HCEC 1CT (cell line): ENCODE data around the gene VSX2.

ENCODE experiments used
- DNase-seq: peaks from one replicate; pipeline ENCODE4 v3.0.0-alpha.2; 2017

VSX2 gene

DNA sequence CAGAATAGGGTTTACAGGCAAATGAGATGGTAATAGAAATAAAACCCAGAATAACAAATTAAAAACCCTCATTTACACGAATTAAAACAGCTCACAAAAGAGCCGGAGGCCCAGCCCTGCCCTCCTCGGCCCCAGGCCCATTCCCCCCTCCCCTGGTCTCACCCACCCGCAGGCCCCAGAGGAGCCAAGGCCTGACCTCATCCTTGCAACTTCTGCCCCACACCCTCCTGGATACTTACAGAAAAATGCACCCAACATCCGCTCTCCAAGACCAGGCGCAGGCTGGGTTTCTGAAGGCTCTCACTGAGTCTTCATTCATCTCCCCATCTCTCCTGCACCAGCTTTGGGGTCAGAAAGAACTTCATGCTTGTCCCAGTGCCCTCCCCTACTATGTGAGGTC, 16.2 kb upstream of the VSX2 start:
- no peak for DNase-seq

DNA sequence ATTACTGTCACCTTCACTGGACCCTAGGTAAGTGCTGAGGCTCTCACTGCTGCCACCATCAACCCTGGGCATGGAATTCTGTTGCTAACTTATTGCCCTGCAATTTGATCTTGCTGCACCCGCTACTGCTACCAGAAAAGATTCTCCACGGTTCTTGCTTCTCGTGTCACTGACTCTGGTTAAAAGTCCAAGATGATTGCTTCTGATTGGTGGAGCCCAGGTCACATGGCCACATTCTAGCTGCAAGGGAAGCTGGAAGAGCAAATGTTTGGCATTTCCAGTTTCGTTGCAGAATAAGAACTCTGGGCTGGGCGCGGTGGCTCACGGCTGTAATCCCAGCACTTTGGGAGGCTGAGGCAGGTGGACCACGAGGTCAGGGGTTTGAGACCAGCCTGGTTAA, 7.5 kb upstream of the VSX2 start:
- DNase-seq, result no peak

DNA sequence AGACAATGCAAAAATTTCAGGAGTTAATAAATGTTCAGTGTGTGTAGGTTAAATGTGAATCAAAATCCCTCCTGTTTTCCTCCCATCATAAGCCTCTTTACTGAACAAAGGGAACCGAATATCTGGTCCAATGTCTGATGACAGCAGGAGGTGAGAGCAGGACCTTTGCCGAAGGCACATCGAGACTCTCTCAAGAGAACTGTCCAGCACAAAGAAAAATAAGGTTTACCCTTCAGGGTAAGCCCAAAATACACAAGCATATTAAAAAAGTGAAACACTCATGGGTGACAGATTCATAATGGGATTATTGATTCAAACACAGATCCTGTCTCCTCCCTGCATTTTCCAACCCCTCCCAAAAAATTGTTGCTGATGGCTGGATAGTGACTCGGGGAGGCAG, 4.2 kb upstream of the VSX2 start:
- DNase-seq, result no peak

DNA sequence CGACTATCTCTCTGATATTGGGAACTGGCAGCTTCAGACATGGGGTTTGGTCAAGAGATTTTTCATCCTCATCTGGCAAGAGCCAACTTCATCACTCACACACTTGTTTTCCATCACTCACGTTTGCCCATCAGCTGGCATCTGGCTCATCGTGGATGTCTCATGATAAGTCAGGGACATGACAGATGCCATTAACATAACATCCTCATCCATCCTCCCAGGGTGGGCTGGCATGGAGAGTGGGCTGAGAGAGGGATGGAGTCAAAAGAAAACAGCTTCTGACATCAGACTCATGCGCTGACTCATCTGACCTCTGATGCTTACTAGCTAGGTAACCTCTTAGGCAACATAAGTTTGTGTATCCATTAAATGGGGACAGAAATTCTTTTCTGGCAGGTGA, 1.8 kb upstream of the VSX2 start:
- DNase-seq, result peak; percentile 9

DNA sequence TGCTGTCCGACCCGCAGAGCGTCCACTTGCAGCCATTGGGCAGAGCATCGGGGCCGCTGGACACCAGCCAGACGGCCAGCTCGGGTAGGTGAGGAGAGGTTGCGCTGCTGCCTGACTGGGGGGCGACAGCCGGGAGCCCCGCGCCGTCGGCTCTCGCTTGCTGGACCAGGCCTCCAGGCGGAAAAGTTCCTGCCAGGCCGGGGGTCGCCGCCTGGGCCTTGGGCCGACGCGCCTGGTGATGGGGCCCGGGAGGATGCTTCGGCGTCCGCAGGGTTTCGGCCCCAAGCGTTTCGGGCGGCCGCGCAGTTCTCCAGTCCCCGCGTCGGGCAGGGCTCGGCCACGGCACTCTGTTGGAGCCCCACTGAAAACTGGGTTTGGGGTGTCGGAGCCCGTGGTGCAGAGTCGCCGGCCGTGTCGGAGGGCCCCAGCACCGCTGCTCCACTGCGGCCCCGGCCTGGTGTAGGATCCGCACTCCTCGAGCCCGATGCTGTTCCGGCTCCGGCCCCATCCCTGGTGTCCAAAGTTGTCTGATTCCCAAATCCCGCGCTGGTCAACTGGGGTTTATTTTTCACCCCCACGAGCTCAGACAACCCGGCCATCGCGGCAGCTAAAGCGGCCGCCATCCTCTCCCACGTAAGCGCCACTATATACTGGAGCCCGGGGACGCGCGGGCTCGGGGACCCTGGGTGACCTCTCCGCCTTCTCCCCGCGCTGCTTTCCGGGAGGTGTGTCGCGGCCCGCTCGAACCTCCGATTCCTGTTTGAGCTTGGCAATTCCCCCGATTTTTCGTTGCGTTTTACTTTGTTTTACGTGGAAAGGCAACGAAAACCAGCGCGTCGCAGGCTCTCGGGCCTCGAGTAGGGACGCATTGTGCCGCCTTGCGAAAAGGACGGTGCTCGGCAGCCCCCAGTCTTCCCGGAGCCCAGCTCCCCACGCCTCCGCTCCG, 872 bp downstream of the VSX2 start:
- DNase-seq, result no peak

DNA sequence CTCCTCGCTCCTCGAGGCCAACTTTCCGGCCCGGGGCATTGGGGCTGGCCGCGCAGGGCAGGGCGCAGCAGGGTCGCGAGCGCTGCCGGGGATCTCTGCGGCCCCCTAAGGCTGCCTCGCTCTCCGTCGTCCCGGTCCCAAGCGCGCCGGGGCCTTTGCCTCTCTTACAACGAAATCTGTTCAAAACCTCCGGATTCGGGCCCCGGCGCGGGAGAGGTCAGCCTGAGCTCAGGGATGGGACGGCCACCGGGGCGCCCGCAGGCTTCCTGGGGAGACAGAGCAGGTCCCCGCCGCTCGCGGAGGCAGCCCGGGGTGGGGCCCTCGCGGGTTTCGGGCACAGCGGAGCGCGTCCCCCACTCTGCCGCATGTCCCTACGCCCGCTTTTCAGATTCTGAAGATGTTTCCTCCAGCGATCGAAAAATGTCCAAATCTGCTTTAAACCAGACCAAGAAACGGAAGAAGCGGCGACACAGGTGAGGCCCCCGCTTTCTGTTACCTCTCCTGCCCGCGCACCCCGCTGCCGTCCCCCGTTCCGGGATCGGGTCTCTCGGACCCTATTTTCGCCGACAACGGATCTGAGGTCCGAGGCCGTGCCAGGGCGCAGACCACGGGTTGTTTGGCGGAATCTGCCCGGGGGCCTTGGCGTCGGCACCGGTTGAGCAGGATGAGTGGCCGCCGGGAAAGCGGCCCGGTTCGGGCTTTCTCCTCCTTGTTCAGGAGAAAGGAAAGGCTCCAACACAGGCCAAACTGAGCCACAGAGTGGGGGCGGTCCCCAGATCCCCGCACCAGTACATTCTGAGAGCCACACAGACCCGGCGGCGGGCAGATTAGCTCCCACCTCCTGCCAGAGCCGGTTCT, 1.8 kb downstream of the VSX2 start:
- DNase-seq, result no peak

DNA sequence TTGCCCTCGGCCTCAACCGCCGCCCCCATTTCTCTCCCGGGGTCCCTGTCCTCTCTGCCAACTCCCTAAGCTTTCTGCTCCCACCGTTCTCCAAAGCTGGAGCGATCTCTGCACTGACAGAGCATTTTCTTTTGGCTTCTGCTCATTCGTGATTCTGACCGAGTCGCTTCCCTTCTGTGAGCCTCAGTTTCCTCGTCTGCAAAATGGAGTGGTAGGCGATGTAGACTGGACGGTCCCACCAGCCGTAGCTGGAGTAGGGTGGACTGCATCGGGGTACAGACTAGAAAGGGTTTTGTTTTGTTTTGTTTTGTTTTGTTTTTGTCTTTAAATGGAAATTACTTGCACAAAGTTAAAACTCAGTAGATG, 2.4 kb downstream of the VSX2 start:
- DNase-seq, result no peak

DNA sequence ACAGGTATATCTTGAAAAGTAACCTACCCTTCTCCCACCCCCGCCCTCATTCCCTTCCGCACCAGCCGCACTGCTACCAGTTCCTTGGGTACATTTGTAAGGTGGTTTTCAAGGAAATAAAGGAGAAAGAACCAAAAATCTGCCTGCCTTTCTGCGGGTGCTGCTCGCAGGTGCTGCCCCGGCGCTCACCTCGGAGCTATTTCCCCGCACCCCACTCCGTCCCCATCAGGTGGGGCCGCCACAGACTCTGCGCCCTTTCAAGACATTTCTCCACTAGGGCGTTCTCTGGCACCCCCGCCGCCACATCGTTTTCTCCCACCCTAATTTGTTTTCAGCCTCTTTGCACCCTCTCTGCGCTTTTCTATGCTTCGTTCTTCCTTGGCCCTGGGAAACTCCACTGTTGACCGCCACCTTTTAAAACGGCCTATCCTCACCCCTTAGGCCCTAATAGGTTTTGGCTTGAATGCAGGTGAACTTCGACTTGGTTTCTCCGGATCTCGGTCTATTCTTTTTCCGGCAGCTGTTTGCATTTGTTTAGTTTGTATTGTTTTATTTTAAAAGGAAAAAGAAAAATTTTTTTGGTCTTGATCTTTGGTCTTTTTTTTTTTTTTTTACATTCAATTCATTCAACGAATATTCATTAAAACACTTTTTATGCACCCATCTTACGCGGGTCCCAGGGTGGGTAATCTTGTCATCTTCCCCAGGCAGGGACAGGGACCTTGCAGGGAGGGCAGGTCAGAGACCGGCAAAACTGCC, 3.0 kb downstream of the VSX2 start:
- DNase-seq, result no peak

DNA sequence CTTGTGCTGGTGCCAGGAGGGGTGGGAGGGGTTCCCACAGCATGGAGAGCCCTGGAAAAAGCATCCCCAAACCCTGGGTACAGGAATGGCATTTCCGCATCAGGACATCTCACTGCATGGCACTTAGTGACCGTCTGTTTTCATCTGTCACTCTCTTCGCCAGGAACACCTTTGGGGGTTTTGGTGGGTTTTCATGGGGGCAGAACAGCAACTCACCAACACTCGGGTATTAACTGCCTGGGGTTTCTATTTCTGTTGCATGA, 3.5 kb downstream of the VSX2 start:
- no peak for DNase-seq

DNA sequence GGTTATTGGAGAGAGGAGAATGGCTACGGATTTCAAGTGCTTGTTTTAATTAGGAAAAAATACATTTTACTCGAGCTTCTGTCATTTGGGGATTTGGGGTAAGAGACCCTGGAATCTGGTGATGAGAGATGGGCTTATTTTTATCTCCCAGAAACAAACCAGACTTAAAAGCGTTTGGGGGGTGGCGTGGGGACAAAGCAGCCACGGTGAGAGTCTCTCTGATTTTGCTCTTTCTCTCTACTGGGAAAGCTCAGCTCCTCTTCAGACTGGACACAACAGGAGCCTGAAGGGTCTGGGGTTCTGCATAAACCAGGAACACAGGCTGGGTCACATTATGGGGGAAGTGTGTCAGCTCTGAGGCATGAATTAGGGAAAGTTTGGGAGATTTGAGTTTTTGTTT, 3.8 kb downstream of the VSX2 start:
- DNase-seq, result no peak

DNA sequence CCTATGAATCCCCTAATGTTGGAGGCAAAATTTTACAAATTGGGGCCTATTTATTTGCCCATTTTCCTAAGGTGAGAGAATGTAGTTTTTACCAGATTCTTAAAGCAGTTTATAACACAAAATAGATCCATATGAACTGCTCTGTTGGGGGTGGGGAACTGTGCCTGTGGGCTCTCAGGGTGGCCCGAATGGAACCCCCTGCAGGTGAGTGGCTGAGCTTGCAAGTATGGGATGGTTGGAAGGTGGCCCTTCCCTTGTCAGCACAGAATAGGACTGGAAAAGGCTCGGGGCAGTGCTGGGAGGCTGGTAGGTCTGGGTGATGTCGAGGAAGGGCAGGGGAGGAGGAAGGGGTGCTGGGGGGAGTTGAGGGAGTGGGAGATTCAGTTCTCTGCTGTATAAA, 4.9 kb downstream of the VSX2 start:
- DNase-seq, result no peak

DNA sequence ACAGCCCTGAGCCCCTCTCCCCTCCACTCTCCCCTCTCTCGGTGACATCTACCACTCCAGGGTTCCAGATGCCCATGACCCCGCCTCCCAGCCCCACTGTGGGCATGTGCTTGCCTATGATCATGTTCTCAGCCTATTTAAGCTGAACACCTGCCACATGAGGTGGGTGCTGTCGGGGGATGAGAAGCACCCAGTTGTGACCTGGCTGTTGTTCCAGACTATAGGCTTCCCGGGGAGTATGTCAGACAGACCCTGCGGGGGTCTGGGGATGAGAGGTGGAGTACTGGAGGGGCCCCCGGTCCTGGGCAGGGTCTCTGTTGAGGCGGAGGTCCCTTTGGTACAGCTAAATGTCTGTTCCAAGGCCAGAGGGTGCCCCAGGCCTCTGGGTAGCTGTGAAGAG, 6.0 kb downstream of the VSX2 start:
- no peak for DNase-seq

DNA sequence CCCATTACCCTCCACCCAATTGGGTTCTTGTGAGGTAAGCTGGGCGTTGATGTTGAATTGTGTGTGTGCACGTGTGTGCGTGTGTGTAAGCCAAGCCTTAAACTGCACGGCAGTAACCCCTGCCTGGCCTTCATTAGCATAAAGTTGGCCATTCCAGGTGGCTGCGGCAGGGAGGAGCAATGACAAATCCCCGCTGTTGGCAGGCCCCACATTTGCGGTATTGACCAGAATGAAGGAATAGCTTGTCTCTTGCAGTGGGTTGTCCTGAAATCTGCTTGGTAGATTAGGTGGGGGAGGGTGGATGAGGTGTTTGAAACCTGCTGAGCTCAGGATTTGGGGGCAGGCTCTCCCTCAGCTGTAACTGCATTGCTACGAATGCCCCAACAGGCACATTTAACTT, 7.3 kb downstream of the VSX2 start:
- DNase-seq, result no peak

DNA sequence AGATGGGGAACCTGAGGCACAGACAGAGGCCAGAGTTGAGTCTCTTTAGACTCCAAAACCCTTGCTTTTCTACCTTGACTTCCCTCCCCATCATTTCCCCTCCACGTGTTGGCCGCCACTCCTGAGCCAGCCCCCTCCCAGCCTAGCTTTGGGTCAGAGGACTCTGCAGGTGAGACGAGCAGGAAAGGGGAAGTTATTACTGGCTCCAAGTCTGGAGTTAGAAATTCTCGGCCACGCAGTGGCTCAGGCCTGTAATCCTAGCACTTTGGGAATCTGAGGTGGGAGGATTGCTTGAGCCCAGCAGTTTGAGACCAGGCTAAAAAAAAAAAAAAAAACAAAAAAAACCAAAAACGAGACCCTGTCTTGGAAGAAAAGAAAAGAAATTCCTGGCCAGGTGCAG, 8.8 kb downstream of the VSX2 start:
- no peak for DNase-seq

DNA sequence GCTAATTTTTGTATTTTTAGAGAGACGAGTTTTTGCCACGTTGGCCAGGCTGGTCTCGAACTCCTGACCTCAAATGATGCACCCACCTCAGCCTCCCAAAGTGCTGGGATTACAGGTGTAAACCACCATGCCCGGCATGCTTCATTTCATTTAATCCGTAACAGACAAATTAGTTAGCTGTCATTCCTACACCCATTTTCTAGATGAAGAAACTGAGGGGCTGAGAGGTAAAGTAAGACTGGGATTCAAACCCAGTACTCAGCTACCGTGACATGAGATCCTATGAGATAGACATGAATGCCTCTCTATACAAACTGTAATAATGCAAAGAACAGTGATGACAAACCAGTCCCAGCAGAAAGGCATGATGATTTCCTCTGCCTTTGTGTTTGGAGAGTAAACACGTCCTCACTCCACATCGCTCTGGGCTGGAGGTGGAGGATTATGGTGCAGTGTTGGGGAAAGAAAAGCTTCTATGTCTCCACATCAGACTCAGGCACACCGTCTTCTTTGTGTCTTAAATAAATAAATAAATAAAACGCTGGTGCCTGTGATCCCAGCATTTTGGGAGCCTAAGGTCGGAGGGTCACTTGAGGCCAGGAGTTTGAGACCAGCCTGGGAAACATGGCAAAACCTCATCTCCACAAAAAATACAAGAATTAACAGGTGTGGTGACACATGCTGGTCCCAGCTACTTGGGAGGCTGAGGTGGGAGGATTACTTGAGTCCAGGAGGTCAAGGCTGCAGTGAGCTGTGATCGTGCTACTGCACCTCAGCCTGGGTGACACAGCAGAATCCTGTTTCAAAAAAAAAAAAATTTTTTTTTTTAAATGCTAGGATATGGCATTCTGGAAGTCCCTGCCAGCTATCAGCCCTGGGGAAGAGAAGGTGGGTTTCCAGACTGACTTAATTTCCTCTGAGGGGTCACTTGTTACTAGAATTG, 10.5 kb downstream of the VSX2 start:
- no peak for DNase-seq

DNA sequence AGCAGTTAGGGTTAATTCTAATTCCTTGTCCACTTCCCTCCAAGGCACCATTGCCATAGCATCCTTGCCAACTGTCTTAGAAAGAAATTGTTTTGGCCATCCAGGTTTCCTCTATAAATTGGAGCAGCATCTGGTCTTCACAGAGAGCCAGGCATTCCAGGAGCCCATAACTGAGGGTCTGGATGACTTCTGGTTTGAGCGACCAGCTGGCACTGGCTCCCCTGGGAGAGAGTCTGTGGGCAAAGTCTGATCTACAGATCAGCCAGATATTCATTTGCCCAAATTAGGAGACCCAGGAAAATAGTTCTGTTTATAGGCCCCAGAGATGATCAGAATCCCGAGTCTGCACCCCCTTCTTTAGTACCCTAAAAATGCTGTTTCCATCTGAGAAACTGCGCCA, 16.0 kb downstream of the VSX2 start:
- no peak for DNase-seq

DNA sequence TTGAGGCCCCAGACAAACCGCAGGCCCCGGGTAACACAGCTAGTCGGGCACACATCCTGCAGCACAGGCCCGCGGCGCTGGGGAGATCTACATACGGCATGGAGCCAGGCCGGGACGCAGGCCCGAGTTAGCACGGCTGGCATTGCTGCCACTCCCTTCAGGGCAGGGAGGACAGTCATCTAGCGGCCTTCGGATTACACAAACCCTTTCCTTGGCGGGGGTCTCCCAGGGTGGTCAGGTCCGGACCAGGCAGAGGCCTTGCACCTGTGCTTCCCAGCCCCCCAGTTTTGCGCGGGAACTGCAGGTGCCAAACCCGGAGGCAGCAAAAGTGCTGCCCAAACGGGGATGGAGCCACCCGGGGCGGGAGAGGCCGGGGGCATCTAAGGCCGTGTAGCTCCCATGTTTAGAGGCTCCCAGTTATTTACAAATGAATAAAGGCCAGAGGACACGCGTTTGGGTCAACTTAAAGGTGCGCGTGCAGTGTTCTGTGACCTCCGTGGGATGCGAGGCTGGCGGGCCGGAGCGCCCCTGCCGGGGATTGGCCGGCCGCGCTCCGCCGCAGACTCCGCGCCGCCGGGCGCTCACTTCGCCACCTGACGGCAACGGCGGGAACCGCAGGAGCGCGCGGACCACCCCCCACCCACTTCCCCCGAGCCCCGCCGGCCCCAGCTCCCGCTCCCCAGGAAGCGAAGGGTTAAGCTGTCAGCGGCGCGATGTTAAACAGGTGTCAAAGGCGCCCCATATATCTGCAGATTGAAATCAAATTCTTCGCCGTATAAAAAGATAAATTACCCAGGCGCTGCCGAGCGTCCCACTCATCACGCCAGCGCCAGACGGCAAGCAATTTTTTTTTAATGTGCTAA, 18.1 kb downstream of the VSX2 start:
- DNase-seq, result peak; percentile 9

DNA sequence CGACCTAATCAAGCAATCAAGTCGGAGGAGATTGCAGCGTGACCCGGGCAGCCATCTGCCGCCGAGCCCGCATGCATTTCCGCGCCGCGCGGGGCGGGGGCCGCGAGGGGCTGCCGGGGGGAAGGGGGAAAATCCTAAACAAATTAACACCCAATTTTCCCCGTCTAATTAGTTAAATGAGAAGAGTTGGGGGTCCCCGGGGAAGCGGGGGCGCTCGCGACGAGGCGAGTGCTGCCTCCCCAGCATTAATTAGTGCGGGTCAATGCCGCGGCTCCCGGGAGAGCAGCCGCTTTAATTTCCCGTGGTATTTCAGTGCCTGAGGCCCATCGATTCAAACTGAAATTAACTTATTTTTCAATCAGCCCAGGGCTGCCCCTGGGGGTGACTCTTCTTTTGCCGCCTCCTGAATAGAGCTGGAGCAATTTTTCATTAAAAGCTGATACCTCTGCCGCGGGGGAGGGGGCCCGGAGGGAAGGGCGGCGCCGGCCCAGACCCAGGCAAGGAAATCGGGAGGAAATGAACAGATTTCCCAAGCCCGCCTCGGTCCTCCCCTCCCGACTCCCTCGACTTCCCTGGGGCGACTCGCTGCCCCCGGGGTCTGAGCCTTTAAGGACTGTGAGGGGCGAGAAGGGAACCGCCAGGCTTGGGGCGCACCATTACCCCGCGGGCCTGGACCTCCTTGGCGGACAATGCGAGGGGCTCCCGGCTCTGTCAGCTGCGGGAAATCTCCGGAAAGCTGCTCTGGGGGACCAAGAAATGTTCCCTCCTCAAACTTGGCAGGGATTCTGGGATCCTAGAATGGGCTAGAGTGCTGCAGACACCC, 18.9 kb downstream of the VSX2 start:
- no peak for DNase-seq

DNA sequence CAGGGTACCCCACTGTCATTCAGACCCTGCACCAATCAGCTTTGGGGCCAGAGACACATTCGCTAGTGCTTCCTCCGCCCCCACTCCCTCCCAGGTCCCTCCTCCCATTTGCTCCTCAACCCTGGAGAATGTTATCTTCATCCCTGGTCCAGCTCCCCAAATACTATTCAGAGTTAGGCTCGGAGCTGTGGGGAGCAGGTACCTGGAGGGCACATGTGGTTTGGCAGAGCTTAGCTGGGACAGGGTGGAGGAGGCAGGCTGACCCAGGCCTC, 19.5 kb downstream of the VSX2 start:
- DNase-seq, result no peak

DNA sequence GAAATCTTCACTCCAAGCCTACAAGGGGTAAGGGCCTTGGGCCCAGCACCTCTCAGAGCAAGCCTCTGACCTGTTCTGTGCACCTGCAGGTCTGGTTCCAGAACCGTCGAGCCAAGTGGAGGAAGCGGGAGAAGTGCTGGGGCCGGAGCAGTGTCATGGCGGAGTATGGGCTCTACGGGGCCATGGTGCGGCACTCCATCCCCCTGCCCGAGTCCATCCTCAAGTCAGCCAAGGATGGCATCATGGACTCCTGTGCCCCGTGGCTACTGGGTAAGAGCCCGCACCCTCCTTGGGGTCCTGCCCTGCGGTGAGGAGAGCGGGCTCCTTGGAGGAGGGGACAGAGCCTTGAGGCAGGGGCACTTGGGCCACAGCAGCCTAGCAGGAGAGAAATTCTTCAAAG, 20.3 kb downstream of the VSX2 start:
- no peak for DNase-seq
